K562 (cell line): ENCODE results near the gene DOK1. TPM values are rescaled to one million over a fixed set of nuclear protein-coding genes. Genes with fewer than 3 reads are reported as not detected.
A peak's percentile ranks its signal among the peaks of the same experiment; 100 is the strongest.

Experiments
- ATF1 ChIP-seq, 2 experiments: fragments of 450-650 bp in 1 of 2; IDR thresholded peaks; 2 replicates each; pipeline ENCODE4 v1.6.1; 2016; ENCODE audit warnings: missing compliant biosample characterization in 1 of 2, missing genetic modification characterization in 1 of 2
- ATF3 ChIP-seq, 2 experiments: fragments of 450-650 bp in 1 of 2; sonication (generic) in 1 of 2; formaldehyde crosslinking in 1 of 2; IDR thresholded peaks in 1 of 2; conservative IDR thresholded peaks in 1 of 2; 2 replicates each; pipeline versions ENCODE4 v1.6.1 to v1.8.1; 2016 to 2023; ENCODE audit warnings: mild to moderate bottlenecking in 2 of 2, moderate library complexity in 2 of 2, inconsistent platforms in 1 of 2, missing genetic modification reagents in 1 of 2
- CTCF ChIP-seq, 3 experiments: IDR thresholded peaks in 2 of 3; conservative IDR thresholded peaks in 1 of 3; 2 replicates each; pipeline ENCODE4 v1.5.1; 2011 to 2012; ENCODE audit warnings: low read length in 3 of 3, mild to moderate bottlenecking in 3 of 3, control low read depth in 2 of 3, improper control_type of control experiment in 1 of 3, inconsistent platforms in 1 of 3, low read depth in 1 of 3, mixed read lengths in 1 of 3, moderate library complexity in 1 of 3; ENCODE audit not compliant: insufficient read depth in 2 of 3
- E2F5 ChIP-seq: sonication (generic); formaldehyde crosslinking; IDR thresholded peaks from 2 replicates; pipeline ENCODE4 v1.8.0; 2022; ENCODE audit warnings: mild to moderate bottlenecking, missing genetic modification reagents
- GATAD2B ChIP-seq: fragments of 450-650 bp; IDR thresholded peaks from 2 replicates; pipeline ENCODE4 v1.6.1; 2017; ENCODE audit warnings: mild to moderate bottlenecking, borderline replicate concordance
- JUNB ChIP-seq: fragments of 450-650 bp; formaldehyde crosslinking; conservative IDR thresholded peaks from 2 replicates; pipeline ENCODE4 v1.4.0; 2020; ENCODE audit warnings: mild to moderate bottlenecking
- MTA2 ChIP-seq: fragments of 450-650 bp; IDR thresholded peaks from 2 replicates; pipeline ENCODE4 v1.6.1; 2016; ENCODE audit warnings: low read depth
- NBN ChIP-seq: fragments of 450-650 bp; IDR thresholded peaks from 2 replicates; pipeline ENCODE4 v1.6.1; 2016; ENCODE audit warnings: low read depth, mild to moderate bottlenecking
- NCOA1 ChIP-seq: fragments of 450-650 bp; IDR thresholded peaks from 2 replicates; pipeline ENCODE4 v1.6.1; 2016; ENCODE audit warnings: low read depth
- NONO ChIP-seq, 2 experiments: fragments of 200-400 bp in 1 of 2; fragments of 450-650 bp in 1 of 2; formaldehyde crosslinking in 1 of 2; IDR thresholded peaks; 2 replicates each; pipeline ENCODE4 v1.6.1; 2017; ENCODE audit warnings: low read depth in 2 of 2, mild to moderate bottlenecking in 2 of 2, moderate library complexity in 2 of 2, low read length in 1 of 2
- TBL1XR1 ChIP-seq, 2 experiments: IDR thresholded peaks; 2 replicates each; pipeline ENCODE4 v1.6.1; 2012; ENCODE audit warnings: improper control_type of control experiment in 2 of 2, low read length in 2 of 2, mild to moderate bottlenecking in 1 of 2
- VEZF1 ChIP-seq: fragments of 200-800 bp; sonication (Bioruptor generic); IDR thresholded peaks from 2 replicates; pipeline ENCODE4 v1.6.1; 2017; ENCODE audit warnings: missing genetic modification characterization, missing compliant biosample characterization
- ZBTB11 ChIP-seq, 3 experiments: fragments of 200-800 bp in 1 of 3; fragments of 250-450 bp in 1 of 3; fragments of 450-650 bp in 1 of 3; sonication (Bioruptor Pico) in 1 of 3; sonication (Bioruptor generic) in 1 of 3; formaldehyde crosslinking in 1 of 3; IDR thresholded peaks; 2 replicates each; pipeline versions ENCODE4 v1.6.1 to v1.8.0; 2016 to 2022; ENCODE audit warnings: mild to moderate bottlenecking in 2 of 3, missing genetic modification characterization in 2 of 3, missing compliant biosample characterization in 1 of 3, moderate library complexity in 1 of 3
- ZBTB12 ChIP-seq: fragments of 250-450 bp; sonication (Bioruptor Pico); IDR thresholded peaks from 2 replicates; pipeline ENCODE4 v1.4.0; 2020
- polyA plus RNA-seq, 8 experiments: library from polyadenylated mRNA; depleted of rRNA in 4 of 8; stranded (reverse) in 5 of 8; unstranded in 3 of 8; fragments of >200 nt; fragmentation: Nextera tagmentation in 2 of 8; fragmentation: Illumina TruSeq in 1 of 8; extraction: Ambion mirVana in 2 of 8; extraction: Trizol in 1 of 8; gene quantifications; 2 replicates each; pipeline versions ENCODE4 v1.2.1 to v1.2.3, GENCODE V29; 2011 to 2014; ENCODE audit warnings: inconsistent platforms in 1 of 8, missing spikeins in 1 of 8
- total RNA-seq, 7 experiments: library from RNA; depleted of rRNA in 6 of 7; stranded (reverse); fragments of >200 nt in 6 of 7; fragmentation: Illumina TruSeq in 2 of 7; extraction: Trizol in 2 of 7; gene quantifications; 2 replicates each; pipeline versions ENCODE4 v1.2.1 to v1.2.3, GENCODE V29; 2011 to 2021; ENCODE audit warnings: low replicate concordance in 1 of 7

DOK1 gene
- total and polyA plus RNA-seq, 9 of the 15 experiments (the other 6 are each of a cell fraction or from before 2014, with no cell fraction given) = 0.59 to 36.4 (median 16.1) TPM

- TF ChIP-seq ZBTB11 (CRISPR knock-in tag; IDR thresholded peaks at IDR 0.05) = peak in 1 of 3 experiments; percentile 57; a peak in 2 of 6 replicates
- TF ChIP-seq CTCF (IDR thresholded peaks at IDR 0.05 in 2 of 3, conservative IDR thresholded peaks at IDR 0.05 in 1 of 3; ENCODE audit: insufficient read depth in 2 of 3, low read depth in 1 of 3, low read length in 3 of 3) = peak in 1 of 3 experiments; percentile 8; a peak in 1 of 6 replicates
- peak; percentile 98 for TF ChIP-seq VEZF1
- no peak for TF ChIP-seq MTA2
- TF ChIP-seq ATF1 (CRISPR knock-in tag; IDR thresholded peaks at IDR 0.05) = peak; percentile 90
- TF ChIP-seq ATF1 (tag; IDR thresholded peaks at IDR 0.05) = peak; percentile 100
- peak in 1 of 2 experiments; percentile 92; a peak in 2 of 4 replicates for TF ChIP-seq TBL1XR1 (IDR thresholded peaks at IDR 0.05; ENCODE audit: low read length in 2 of 2)
- TF ChIP-seq GATAD2B = peak; percentile 43; the same call in 1 of the 2 replicates
- peak; percentile 99 for TF ChIP-seq NCOA1
- peak; percentile 100 for TF ChIP-seq NBN
- peak; percentile 99 for TF ChIP-seq ATF3 (IDR thresholded peaks at IDR 0.05)
- peak; percentile 67; the same call in 1 of the 2 replicates for TF ChIP-seq ATF3 (CRISPR knock-in tag; conservative IDR thresholded peaks at IDR 0.05)
- peak; percentile 96 for TF ChIP-seq JUNB (CRISPR knock-in tag)
- TF ChIP-seq ZBTB12 (CRISPR knock-in tag) = peak; percentile 99
- no peak for TF ChIP-seq E2F5
- peak in 1 of 2 experiments; percentile 34; a peak in 2 of 4 replicates for TF ChIP-seq NONO (IDR thresholded peaks at IDR 0.05; ENCODE audit: low read depth in 2 of 2, low read length in 1 of 2)
These were observed at the start of gene DOK1, which contains the start of gene LOXL3 (continued) for GRCh38 chr2:74553892-74554819.
